GM19099 (cell line): ENCODE measurements around the gene TRAPPC3.

Source experiments
- POLR2A ChIP-seq: IDR thresholded peaks from 3 replicates; pipeline ENCODE4 v1.6.1; 2011; ENCODE audit warnings: low read depth; ENCODE audit not compliant: insufficient read length; ENCODE audit errors: extremely low read depth

TRAPPC3 gene

DNA sequence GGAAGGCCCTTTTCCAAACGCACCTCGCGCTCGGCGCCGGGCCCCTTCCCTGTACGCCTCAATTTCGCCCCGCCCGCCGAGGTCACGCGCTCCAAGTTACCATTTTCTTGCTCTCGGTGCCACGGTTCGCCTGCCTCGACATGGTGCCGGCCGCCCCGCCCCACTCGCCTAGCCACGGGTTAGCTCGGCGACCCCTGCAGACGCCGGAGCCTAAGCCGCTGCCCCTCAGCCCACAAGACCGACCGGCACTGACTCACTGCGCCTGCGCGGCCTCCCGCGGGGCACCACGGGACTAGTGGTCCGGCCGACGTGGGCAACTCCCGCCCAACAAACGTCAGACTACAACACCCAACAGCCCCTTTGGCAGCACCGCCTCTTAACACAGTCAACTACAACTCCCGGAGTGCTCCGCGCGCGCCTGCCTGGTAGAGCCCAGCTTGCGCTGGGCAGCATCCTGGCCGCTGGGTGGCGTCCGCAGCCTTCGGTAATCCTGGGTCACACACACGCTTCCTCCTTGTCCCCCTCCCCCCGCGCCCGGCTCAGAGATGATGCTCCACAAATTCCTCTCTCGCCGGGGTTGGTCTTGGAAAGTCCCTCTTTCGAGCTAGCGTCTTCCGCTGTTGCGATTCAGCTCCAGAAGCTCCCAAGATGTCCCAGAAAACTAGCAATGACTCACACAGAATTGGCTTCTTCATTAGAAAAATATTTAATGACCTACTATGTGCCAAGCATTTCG is at the start of gene TRAPPC3:
Gene TRAPPC3 (minus strand): TSS at position 250 of the 736 bp plus-strand sequence. CDS start 108 bp downstream, at position 142.
- peak; percentile 74 for TF ChIP-seq POLR2A

DNA sequence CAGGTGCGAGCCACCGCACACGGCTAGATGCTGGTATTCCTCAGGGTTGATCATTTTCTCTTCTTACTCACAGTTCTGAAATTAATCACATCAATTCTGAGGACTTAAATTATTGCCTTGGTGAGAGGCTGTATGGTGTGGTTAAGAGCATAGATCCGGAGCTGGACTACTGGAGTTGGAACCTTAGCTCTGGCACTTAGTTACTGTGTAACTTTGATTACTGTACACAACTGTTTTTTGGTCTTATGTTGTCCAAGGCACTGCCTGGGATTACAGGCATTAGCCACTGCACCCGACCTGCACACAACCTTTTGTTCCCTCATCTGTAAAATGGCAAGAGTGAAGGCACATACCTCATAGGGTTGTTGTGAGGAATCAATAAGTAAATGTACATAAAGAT is 49.4 kb upstream of the TRAPPC3 start:
- TF ChIP-seq POLR2A = no peak

DNA sequence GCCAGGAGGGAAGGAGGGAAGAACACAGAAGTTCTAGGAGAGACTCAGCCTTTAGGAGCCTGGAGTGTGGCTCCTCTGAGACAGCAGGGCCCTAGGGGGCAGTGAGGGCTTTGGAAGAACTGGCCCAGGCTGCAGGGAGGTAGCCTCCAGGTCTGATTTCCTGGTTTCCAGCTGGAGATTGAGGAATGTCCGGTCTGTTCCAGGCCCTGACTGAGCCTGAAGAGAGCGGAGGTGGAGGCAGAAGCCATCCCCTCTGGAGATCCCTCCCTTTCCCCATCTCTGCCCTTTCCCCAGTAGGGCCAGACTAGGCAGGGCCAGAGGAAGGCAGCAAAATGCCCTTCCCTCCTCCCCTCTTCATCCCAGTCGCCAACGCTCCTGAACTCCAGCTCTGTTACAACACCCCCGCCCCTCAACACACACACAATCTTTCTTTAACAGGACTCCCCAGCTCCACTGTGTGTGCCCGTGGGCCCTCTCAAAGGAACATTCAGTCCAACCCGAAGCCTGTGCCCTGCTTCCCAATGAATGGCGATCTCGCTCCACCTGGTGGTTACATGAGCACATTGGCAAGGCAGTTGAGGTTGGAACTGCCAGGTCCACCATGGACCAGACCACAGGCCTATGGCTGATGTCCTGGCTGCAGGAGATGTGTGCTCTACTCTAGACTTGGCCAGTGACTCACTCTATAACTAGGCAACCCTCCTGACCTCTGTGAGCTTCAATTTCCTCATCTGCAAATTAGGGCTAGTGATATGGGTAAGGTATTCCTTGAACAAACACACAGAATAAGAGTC is 38.7 kb upstream of the TRAPPC3 start:
- no peak for TF ChIP-seq POLR2A

DNA sequence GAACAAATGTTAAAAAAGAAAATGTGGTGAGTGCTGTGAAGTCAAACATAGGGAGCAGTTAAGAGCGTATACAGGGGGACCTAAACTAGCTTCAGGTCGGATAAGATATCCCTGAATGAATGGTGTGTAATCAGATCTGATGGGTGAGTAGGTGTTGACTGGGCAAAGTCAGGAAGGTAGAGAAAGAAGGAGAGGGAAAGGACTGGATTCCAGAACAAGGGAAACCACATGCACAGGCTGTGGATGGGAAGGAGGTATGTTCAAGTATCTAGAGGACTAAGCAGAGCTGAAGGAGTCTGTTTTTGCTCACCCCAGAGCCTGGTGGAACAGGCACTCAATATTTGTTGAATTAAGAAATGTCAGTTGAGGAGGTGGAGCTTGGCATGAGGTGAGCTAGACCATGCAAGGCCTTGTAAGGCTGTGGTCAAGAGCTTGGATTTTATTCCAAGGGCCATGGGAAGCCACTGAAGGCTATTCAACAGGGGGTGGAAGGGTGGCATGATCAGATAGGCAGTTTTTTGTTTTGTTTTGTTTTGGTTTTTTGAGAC is 34.1 kb upstream of the TRAPPC3 start:
- no peak for TF ChIP-seq POLR2A

DNA sequence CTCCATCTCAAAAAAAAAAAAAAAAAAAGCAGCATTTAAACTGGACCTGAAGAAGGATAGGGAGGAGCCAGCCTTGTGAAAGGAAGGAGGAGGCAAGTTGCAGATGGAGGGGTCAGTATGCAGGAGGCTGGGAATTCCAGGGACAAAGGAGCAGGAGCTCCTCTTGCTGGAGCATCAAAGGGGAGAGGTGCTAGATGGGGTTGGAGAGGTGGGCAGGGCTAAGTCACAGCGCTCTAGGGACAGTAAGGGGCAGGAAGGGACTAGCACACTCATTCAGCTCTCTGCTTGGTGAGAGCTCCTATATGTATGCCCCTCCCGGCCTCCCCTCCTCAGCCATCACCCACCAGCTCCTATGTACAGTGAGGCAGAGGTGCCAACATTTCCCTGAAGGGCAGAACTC is 33.4 kb upstream of the TRAPPC3 start:
- no peak for TF ChIP-seq POLR2A

DNA sequence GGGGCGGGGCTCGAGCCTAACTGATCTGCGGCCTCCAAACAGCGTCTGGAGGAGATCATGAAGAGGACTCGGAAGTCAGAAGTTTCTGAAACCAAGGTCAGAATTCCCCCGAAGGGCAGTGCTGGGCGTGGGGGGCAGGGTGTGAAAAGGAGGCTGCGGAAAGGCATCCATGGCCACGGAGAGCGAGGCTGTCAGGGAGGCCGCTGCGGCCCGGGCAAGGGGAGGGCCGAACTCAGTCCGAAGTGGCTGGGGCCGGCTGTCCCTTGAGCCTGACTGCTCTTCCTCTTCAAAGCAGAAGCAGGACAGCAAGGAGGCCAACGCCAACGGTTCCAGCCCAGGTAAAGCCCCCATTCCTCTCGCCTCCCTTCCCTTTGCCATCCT is 29.9 kb upstream of the TRAPPC3 start:
- TF ChIP-seq POLR2A = no peak

DNA sequence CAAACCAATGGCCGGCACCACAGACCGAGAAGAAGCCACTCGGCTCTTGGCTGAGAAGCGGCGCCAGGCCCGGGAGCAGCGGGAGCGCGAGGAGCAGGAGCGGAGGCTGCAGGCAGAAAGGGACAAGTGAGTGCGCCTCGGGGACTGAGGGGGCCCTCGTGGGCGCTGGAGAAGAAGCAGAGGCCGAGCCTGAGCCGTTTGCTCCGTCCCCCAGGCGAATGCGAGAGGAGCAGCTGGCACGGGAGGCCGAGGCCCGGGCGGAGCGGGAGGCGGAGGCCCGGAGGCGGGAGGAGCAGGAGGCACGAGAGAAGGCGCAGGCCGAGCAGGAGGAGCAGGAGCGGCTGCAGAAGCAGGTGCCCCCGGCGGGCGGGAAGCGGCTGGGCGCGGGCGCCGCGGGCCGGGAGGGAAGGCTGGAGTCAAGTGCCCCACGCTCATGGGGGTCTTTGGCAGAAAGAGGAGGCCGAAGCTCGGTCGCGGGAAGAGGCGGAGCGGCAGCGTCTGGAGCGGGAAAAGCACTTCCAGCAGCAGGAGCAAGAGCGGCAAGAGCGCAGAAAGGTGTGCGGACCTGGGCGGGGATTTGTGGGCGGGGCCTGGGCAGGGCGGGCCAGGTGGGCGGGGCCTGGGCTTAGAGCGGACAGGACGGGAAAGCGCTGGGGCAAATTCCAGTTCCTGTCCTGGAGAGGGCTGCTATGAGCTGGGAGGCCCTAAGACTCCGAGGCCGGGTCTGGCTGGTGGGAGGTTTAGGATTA is 29.4 kb upstream of the TRAPPC3 start:
- no peak for TF ChIP-seq POLR2A

DNA sequence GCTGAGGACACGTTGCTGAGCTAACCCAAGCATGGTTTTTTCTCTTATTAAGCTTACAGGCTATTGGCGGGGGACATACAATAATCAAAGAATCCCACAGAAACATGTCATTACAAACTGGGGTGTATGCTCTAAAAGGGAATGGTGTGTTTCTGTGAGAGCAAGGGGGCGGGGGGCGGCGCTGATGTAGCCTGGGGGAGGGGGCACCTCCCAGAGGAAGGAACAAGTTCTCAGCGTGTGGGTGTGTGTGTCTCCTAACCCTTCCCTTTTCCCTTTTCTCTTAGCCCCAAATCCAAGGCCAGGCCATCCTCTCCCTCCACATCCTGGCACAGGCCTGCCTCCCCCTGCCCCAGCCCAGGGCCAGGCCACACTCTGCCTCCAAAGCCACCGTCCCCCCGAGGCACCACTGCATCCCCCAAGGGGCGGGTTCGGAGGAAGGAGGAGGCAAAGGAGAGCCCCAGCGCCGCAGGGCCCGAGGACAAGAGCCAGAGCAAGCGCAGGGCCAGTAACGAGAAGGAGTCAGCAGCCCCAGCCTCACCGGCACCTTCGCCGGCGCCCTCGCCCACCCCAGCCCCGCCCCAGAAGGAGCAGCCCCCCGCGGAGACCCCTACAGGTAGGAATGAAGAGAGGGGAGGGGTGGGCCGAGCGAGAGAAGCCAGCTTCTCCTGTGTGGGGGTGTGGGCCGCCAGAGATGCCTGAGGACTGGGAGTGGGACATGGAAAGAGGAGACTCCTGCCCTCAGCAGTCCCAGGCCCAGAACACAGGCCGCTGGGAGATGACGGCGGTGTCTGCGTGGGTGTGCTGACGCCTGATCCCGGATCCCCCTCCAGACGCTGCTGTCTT is 28.5 kb upstream of the TRAPPC3 start:
- no peak for TF ChIP-seq POLR2A

DNA sequence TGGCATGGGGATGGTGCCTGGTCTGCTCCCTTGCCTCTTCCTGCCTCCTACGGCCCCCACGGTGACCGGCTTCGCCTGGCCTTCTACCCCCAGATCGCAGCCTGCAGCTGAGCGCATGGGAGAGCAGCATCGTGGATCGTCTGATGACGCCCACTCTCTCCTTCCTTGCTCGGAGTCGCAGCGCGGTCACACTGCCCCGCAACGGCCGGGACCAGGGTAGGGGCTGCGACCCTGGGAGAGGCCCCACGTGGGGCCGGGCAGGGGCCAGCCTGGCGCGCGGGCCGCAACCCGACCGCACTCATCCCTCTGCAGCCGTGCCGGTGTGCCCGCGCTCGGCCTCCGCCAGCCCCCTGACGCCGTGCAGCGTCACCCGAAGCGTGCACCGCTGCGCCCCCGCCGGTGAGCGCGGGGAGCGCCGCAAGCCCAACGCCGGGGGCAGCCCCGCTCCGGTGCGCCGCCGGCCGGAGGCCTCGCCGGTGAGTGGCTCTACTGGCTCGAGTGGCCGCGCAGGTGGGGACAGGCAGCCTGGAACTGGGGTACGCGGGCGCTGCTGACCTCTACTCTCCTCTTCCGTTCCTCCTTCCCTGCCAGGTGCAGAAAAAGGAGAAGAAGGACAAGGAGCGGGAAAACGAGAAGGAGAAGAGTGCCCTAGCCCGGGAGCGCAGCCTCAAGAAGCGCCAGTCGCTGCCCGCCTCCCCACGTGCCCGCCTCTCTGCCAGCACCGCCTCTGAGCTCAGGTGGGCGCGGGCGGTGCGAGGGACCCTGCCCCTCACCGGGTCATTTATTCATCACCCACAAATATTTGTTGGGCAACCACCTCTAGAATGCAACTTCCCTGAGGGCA is 27.0 kb upstream of the TRAPPC3 start:
- no peak for TF ChIP-seq POLR2A

DNA sequence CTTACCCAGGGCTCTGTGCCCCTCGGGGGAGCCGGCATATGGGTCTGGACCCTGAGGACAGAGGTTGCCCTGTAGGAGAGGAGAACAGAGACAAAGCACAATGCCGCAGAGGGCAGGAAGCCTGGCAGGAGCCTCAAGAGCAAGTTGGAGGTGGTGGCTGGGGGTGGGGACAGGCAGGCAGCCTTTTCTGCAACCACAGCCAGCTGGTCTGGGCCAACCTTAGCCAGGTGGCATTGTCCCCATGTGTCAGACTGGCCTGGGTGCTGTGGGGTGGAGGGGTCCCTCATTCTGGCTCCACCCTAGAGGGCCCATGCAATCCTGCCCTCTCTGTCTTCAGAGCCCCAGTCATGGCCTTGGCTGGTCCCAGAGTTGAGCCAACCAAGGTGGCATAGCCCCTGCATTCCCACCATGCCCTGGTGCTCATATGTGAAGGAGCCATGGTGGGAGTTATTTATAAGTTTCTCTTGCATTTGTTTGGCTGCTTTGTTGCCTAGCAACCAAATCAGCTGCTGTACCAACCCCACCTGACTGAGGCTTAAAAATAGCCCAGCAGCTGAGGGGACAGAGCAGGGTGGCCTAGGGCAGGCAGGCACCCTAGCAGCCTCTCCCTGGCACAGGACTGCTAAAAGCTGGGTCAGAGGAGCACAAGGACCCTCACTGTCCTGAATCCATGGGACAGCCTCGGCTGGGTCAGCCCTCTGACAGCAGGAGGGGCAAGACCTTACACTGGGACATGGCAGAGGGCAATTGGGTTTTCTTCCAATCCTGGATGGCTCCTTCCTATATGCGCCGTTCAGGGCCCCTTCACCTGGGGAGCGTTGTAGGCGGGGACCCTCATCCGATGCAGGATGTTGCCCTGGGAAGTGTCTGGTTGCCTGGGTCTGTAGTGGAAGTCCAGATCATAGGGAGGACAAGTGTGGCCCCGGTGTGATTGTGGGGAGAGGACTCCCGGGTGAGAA is 26.1 kb upstream of the TRAPPC3 start:
- TF ChIP-seq POLR2A = no peak

DNA sequence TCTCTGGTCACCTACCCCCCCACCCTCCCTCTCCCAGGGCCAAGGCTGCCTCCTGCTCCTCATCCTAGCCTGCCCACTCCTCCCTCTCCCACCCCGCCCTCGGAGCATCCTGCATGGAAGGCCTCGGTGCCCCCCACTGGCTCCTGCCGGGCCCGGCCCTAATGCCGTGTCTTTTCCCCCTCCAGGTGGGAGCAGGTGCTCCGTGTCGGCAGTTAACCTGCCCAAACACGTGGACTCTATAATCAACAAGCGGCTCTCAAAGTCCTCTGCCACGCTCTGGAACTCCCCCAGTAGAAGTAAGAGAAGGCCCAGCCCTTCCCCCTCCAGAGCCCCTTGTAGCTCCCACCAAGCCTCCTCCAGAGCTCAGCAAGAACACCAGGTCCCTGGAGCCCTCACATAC is 25.4 kb upstream of the TRAPPC3 start:
- no peak for TF ChIP-seq POLR2A

DNA sequence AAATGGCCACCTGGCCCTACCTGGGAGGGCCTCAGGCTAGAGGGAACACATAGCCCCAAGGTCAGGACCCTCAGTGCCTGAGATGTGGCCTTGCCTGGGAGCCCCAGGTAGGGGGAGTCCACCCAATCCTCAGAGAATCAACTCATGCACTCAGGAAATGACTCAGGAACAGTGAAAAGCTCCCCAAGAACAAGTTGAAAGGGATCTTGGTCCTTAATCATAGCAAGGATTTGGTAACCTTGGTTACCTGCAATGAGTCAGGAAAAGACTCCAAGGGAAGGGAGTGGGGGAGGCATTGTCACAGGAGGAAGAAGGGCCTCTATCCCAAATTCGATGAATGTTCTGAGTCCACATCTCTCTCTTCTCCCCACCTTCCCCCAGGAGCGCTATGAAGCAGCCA is 23.7 kb upstream of the TRAPPC3 start:
- TF ChIP-seq POLR2A = no peak

DNA sequence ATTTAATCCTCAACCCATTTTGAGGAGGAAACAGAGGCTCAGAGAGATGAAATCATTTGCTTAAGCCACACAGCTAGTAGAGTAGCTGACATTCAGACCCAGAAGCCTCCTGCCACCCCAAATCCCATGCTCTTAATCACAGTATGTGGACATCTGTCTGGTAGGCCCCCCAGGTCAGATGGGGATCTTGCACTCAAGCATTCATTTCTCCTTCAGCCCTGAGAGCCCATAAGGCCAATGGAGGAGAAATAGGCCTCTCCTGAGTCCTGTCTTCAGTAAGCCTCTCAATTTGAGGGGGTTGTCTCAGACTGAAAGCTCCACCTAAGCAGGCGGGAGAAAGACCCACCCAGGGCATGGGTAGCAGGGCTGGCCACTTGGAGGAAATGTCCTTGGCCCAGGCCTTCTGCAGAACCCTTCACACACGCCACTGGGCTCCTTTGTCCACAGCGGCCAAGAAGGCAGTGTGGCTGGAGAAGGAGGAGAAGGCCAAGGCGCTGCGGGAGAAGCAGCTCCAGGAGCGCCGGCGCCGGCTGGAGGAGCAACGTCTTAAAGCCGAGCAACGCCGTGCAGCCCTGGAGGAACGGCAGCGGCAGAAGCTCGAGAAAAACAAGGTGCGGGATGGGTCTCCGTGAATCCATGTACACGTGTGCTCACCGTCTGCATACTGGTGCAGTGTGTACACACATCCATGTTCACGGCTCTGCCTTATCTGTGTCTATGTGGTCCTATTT is 22.9 kb upstream of the TRAPPC3 start:
- TF ChIP-seq POLR2A = no peak
